Ovary (tissue), 10 donors: ENCODE measurements around the gene C2orf66. TPM values are rescaled to one million over a fixed set of nuclear protein-coding genes. Genes with fewer than 3 reads are reported as not detected.

Source experiments
- DNase-seq, 5 donors: peaks; one replicate each; pipeline ENCODE4 v3.0.0-alpha.2; 2019 to 2020
- H3K27ac ChIP-seq, 2 donors: fragments of 200-600 bp; one replicate each; pipeline versions ENCODE4 v1.5.1 to v1.8.0; 2019 to 2022
- H3K27me3 ChIP-seq: fragments of 200-600 bp; one replicate; pipeline ENCODE4 v1.8.0; 2022
- H3K36me3 ChIP-seq: fragments of 200-600 bp; sonication (generic); one replicate; pipeline ENCODE4 v1.5.1; 2019
- H3K4me1 ChIP-seq: one replicate; pipeline ENCODE4 v1.8.1; 2013; ENCODE audit warnings: mild to moderate bottlenecking, moderate library complexity; ENCODE audit not compliant: insufficient read depth
- H3K4me3 ChIP-seq: fragments of 200-600 bp; sonication (generic); one replicate; pipeline ENCODE4 v1.5.1; 2017
- H3K9me3 ChIP-seq, 2 donors: fragments of 200-600 bp in 1 of 2; sonication (generic) in 1 of 2; one replicate each; pipeline versions ENCODE4 v1.5.1 to v1.8.1; 2013 to 2019; ENCODE audit warnings: mild to moderate bottlenecking in 1 of 2, moderate library complexity in 1 of 2
- CTCF ChIP-seq, 3 donors: fragments of 450-650 bp in 2 of 3; fragments of 200-600 bp in 1 of 3; IDR thresholded peaks; one replicate each; pipeline versions ENCODE4 v1.5.1 to v1.8.0; 2016 to 2022; ENCODE audit warnings: antibody characterized with exemption in 3 of 3, mild to moderate bottlenecking in 1 of 3
- EP300 ChIP-seq: sonication (generic); formaldehyde crosslinking; IDR thresholded peaks from one replicate; pipeline ENCODE4 v1.6.1; 2017; ENCODE audit warnings: antibody characterized with exemption
- POLR2A ChIP-seq: fragments of 450-650 bp; IDR thresholded peaks from one replicate; pipeline ENCODE4 v1.6.1; 2017; ENCODE audit warnings: antibody characterized with exemption, mild to moderate bottlenecking, moderate library complexity
- WGBS, 3 donors: extraction: QIAGEN DNeasy Blood & Tissue Kit in 1 of 3; methylation state at CpG; one replicate each; pipeline versions ENCODE4 v1.1.5 to v1.1.7; 2013 to 2017; 5-methylcytosine and 5-hydroxymethylcytosine counted together
- intact Hi-C, 4 donors: fragments of 100-400 bp; cut with DNase I; formaldehyde crosslinking; loops; one replicate each; pipeline versions ENCODE4 v1.11.0 to v1.15.1; 2022 to 2023
- long read RNA-seq, 3 donors: library from polyadenylated mRNA in 2 of 3; unstranded in 2 of 3; transcript quantifications; one replicate each; pipeline ENCODE4 v2.0.0 and lab custom pipeline, GENCODE V29; 2021 to 2026
- polyA plus RNA-seq, 2 donors: library from polyadenylated mRNA; stranded (reverse); fragments of 200-250 nt in 1 of 2; fragments of 350-450 nt in 1 of 2; fragmentation: Illumina TruSeq in 1 of 2; extraction: RNeasy Lipid Tissue Mini Kit (QIAGEN cat#74804) in 1 of 2; gene quantifications; one replicate each; pipeline ENCODE4 v1.2.3, GENCODE V29; 2013 to 2014
- total RNA-seq, 7 donors: library from RNA; depleted of rRNA in 2 of 7; stranded (reverse); fragments of >200 nt in 2 of 7; fragmentation: NEBNext Ultra II Directional in 3 of 7; extraction: Animal tissue kit (Norgen Biotek cat#: 25700) in 3 of 7; gene quantifications; one replicate each; pipeline versions ENCODE4 v1.1.0 to v1.2.4, GENCODE V29; 2016 to 2023
- donor health status: DM: no; HTN: no; CAD: no; lungs with moderate emphysema.
- donor health status: DM: no; HTN: no; CAD: no.
- donor health status: Bipolar disorder and iron deficiency.
- donor health status: DM: yes; HTN: yes; CAD: no.
- donor health status: DM: no; HTN: no; CAD: no.
- donor health status: DM: yes; HTN: yes; CAD: no.

The C2orf66 gene
- total RNA-seq (under 1 TPM in 1 of 7 donors, not detected in 6; 0.20 TPM), polyA plus RNA-seq (under 1 TPM; 0.07 to 0.22 TPM)
- long read RNA-seq, donor 1, result 0 reads
- long read RNA-seq, donor 2, result 0 reads
- long read RNA-seq, donor 3, result 0 reads

DNA sequence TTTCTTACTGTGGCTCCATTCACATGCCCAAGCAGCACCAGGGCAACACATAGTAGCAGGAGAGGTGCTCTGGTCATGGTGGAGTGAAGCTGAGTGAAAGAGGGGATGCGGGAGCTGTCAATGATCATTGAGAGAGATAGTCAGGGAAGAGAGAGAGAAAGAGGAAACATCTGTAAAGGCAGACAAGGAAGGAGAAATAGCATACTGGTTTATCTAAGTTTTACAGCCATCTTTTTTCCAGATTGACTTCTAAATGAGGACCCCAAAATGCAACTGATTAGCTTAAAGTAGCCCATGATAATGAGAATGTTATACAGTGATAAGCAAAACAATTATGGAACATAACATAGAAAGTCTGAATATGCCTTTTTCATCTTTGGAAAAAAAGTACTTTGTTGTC lies at the start of gene C2orf66:
Gene C2orf66 (minus strand): TSS at position 96 of the 400 bp plus-strand sequence. CDS start 19 bp downstream, at position 77.
- no peak for TF ChIP-seq EP300

DNA sequence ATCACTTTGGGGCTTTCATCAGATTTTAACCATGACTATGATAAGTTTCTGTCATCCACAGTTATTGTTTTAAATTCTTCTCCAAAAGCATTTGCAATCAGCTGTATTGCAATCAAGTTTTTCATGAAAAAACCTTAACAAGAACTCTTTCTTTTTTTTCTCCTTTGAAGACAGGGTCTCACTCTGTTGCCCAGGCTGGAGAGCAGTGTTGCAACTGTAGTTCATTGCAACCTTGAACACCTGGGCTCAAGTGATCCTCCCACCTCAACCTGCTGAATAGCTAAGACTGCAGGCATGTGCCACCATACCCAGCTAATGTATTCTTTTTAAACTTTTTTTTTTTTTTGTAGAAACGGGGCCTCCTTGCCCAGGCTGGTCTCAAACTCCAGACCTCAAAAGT lies 45.5 kb upstream of the C2orf66 start:
- H3K4me1 ChIP-seq, result no peaks in the 10 kb centered on the region
- 86 to 100% (median 91%) methylated on average over 1 of the region's 1 CpG for WGBS, 3 donors
- H3K9me3 ChIP-seq, result no peaks in the 10 kb centered on the region
- no peaks in the 10 kb centered on the region for H3K36me3 ChIP-seq
- no peak overlapping the region for H3K27ac ChIP-seq
- no peak overlapping the region for H3K4me3 ChIP-seq
- TF ChIP-seq POLR2A (no peak), EP300 (no peak), CTCF (IDR thresholded peaks at IDR 0.05) (no peak)
- no peak for DNase-seq
- intact Hi-C loops, result no loop called here
- H3K27me3 ChIP-seq, result no peaks in the 10 kb centered on the region

More for the DNA sequence above, at the start of gene C2orf66:
- WGBS, 3 donors, result 76 to 83% (median 79%) methylated on average over 1 of the region's 1 CpG
- H3K4me3 ChIP-seq, result no peak within 1 kb of the TSS
- no peaks in the 10 kb centered on the region for H3K4me1 ChIP-seq
- no peaks in the 10 kb centered on the region for H3K9me3 ChIP-seq
- no peak for DNase-seq
- no peak within 1 kb of the TSS for H3K27ac ChIP-seq
- H3K36me3 ChIP-seq, result no peaks in the 10 kb centered on the region
- H3K27me3 ChIP-seq, result no peaks in the 10 kb centered on the region
- intact Hi-C loops, result no loop called here

DNA sequence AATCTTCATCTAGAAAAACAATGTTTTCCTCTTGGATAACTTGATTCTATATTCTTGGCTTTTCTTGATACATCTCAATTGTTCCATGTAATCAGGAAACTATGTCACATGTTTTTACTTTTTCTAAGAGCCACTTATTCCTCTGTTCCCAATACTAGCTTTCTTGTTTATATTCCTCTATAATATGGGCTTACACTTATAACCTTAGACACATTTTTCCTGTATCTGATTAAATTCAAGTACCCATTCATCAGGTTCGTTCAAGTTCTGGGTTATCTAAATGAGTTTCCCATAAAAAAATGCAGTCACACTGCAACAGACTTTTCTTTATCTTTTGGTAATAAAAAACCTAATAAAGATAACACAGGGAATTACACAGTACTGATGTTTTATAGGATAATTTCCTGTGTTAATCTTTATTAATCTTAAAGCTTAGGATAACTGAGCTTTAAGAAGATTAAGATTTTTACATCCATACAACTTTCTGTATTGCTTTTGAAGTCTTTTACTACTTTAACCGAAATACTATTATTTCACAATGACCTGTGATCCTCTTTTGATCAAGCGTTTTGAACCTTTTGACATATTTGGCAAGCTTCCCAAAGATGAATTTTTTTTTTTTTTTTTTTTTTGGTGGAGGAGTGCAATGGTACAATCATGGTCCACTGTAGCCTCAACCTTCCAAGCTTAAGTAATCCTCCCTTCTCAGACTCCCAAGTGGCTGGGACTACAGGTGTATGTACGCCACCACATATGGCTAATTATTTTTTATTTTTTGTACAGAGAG lies 44.3 kb upstream of the C2orf66 start:
- H3K9me3 ChIP-seq, result no peaks in the 10 kb centered on the region
- H3K27me3 ChIP-seq, result no peaks in the 10 kb centered on the region
- 75 to 83% (median 83%) methylated on average over 4 of the region's 4 CpGs for WGBS, 3 donors
- TF ChIP-seq CTCF (IDR thresholded peaks at IDR 0.05) (no peak), POLR2A (no peak), EP300 (no peak)
- H3K36me3 ChIP-seq, result no peaks in the 10 kb centered on the region
- H3K27ac ChIP-seq, result no peak overlapping the region
- H3K4me1 ChIP-seq, result no peaks in the 10 kb centered on the region
- DNase-seq, result no peak
- intact Hi-C loops, result no loop called here
- H3K4me3 ChIP-seq, result no peak overlapping the region

GRCh38 chr2:196851088-196851487 lies 41.9 kb upstream of the C2orf66 start:
- intact Hi-C loops, result no loop called here
- H3K9me3 ChIP-seq, result no peaks in the 10 kb centered on the region
- no peaks in the 10 kb centered on the region for H3K36me3 ChIP-seq
- H3K4me1 ChIP-seq, result no peaks in the 10 kb centered on the region
- H3K27me3 ChIP-seq, result no peaks in the 10 kb centered on the region
- TF ChIP-seq CTCF (IDR thresholded peaks at IDR 0.05), result no peak
- TF ChIP-seq POLR2A, result no peak
- no peak for TF ChIP-seq EP300
- H3K4me3 ChIP-seq, result no peak overlapping the region
- no peak for DNase-seq
- WGBS, 3 donors, result 77 to 86% (median 83%) methylated on average over 1 of the region's 1 CpG
- no peak overlapping the region for H3K27ac ChIP-seq

- H3K4me1 ChIP-seq, result no peaks in the 10 kb centered on the region
- H3K4me3 ChIP-seq, result no peak overlapping the region
- TF ChIP-seq EP300 (no peak), POLR2A (no peak), CTCF (IDR thresholded peaks at IDR 0.05) (no peak)
- intact Hi-C loops, result no loop called here
- no peak for DNase-seq
- no peak overlapping the region for H3K27ac ChIP-seq
- H3K36me3 ChIP-seq, result no peaks in the 10 kb centered on the region
- H3K27me3 ChIP-seq, result no peaks in the 10 kb centered on the region
- no peaks in the 10 kb centered on the region for H3K9me3 ChIP-seq
These were observed 40.7 kb upstream of the C2orf66 start for GRCh38 chr2:196849895-196850294.
